ENCODE data around the gene NSD1. TPM values are rescaled to one million over a fixed set of nuclear protein-coding genes. Genes with fewer than 3 reads are reported as not detected.
"Not testable (repeated sequence)": the region's sequence is repeated elsewhere in the genome, so short reads cannot be mapped to it uniquely, and the experiment has no call there.

NSD1 gene
- total RNA-seq, 1 donor from 2014 or later: 38.5 TPM

DNA sequence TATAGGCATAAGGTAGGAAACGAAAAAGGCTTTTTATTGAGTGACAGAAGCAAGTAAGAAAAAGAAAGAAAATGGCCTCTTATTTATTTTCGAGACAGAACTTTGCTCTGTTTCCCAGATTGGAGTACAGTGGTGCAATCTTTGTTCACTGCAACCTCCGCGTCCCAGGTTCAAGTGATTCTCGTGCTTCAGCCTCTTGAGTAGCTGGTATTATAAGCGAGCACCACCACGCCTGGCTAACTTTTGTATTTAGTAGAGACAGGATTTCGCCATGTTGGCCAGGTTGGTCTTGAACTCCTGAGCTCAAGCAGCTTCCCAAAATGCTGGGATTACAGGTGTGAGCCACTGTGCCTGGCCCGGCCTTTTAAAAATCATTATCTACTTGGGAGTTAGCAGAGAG is 70.7 kb downstream of the NSD1 start:
- intact Hi-C loops (cut with micrococcal nuclease): no loop called here
- no peak for ATAC-seq
- no peak for DNase-seq

DNA sequence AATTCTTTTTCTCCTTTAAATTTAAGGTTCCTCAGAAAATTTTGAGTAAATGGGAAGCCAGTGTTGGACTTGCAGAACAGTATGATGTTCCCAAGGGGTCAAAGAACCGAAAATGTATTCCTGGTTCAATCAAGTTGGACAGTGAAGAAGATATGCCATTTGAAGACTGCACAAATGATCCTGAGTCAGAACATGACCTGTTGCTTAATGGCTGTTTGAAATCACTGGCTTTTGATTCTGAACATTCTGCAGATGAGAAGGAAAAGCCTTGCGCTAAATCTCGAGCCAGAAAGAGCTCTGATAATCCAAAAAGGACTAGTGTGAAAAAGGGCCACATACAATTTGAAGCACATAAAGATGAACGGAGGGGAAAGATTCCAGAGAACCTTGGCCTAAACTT is 76.0 kb downstream of the NSD1 start:
- no peak for DNase-seq
- no peak for ATAC-seq
- intact Hi-C loops (cut with micrococcal nuclease): no loop called here

DNA sequence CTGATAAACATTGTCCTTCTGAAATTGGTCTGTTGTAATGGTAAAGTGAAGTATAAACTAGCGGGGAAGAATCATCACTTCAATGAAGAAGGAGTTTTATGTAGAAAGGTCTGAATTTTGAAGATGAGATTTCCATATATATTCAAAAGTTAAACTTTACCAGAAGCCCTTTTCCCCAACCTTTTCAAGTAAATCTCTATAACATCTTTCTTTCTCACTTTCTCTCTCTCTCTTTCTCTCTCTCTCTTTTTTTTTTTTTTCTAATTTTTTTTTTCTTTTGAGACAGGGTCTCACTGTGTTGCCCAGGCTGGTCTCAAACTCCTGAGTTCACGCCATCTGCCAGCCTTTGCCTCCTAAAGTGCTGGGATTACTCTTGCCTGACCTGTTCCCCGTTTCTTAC is 78.7 kb downstream of the NSD1 start:
- DNase-seq (no peak), ATAC-seq (no peak)
- intact Hi-C loops (cut with micrococcal nuclease): no loop called here

DNA sequence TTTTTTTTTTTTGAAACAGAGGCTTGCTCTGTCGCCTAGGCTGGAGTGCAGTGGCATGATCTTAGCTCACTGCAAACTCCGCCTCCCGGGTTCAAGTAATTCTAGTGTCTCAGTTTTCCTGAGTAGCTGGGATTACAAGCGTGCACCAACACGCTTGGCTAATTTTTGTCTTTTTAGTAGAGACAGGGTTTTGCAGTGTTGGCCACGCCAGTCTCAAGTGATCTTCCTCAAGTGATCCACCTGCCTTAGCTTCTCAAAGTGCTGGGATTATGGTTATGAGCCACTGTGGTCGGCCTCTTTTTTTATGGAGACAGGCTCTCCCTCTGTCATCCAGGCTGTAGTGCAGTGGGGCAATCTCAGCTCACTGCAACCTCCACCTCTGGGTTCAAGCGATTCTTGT is 87.0 kb downstream of the NSD1 start:
- intact Hi-C loops (cut with micrococcal nuclease): no loop called here
- no peak for ATAC-seq
- no peak for DNase-seq

DNA sequence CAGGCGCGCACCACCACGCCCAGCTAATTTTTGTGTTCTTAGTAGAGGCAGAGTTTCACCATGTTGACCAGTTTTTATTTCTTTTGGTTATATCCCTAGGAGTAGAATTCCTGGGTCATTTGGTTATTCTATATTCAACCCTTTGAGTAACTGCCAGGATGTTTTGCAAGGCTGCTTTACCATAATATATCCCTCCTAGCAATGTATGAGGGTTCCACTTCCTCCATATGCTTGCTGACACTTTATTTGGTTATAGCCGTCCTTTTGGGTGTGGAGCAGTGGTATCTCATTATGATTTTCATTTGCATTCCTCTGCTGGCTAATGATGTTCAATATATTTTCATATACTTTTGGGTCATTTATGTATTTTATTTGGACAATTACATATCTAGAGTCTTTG is 88.7 kb downstream of the NSD1 start:
- intact Hi-C loops (cut with micrococcal nuclease): no loop called here
- DNase-seq (no peak), ATAC-seq (no peak)

DNA sequence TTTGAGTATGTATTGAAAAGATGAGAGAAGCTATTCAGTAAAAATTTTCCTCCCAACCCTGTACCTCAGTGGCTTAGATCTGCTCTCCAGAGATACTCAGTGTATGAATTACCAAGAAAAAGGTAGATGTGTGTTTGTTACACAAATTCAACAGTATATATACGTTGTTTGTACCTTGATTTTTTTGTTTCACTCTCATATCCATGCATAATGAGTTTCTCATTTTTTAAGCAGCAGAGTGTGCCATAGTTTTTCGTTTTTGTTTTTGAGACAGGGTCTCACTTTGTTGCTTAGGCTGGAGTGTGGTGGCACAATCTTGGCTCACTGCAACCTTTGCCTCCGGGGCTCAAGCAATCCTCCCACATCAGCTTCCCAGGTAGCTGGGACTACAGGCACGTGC is 92.2 kb downstream of the NSD1 start:
- ATAC-seq (no peak), DNase-seq (no peak)
- intact Hi-C loops (cut with micrococcal nuclease): no loop called here

DNA sequence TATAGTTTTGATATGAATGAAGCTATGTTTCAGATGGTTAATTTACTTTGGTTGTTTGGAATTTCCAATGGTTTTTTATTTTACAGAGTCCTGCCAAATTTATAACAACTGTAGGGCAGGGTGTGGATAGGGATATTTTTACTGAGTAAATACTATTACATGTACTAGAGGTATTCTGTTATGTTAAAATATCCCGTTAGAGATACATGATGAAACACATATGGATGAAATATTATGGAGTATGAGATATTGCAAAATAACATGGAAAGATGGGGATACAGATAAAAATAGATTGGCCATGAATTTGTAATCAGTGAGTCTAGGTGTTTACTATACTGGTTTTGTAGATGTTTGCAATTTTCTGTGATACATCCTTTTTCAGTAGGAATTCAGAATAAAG is 93.3 kb downstream of the NSD1 start:
- DNase-seq (no peak), ATAC-seq (no peak)
- intact Hi-C loops (cut with micrococcal nuclease): no loop called here

DNA sequence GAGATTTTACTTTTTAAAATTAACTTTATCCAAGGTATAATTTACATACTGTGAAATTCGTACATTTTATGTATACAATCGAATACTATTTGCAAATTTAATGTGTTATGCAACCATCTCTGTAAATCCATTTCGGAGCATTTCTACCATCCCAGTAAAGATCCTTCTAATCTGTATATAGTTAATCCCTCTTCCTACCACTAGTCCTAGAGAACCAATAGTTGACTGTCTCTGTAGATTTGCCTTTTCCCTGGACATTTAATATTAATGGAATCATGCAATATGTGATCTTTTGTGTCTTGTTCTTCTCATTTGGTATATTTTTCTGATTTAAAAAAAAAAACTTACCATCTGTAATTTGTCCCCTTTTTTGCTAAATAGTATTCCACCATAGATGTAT is 95.2 kb downstream of the NSD1 start:
- intact Hi-C loops (cut with micrococcal nuclease): no loop called here
- no peak for ATAC-seq
- DNase-seq: no peak

DNA sequence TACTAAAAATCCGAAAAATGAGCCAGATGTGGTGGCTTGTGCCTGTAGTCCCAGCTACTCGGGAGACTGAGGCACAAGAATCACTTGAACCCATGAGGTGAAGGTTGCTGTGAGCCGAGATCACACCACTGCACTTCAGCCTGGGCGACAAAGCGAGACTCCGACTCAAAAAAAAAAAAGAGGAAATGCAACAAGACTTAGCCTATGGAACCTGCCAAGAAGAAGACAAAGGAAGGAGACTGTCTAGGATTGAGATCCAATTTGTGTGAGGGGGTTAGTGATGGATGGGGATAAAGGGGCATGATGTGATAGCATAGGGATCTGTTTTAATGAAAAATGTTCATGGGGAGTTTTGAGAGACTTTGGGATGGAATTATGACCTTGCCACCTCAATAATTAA is 97.1 kb downstream of the NSD1 start:
- ATAC-seq (no peak), DNase-seq (no peak)
- intact Hi-C loops (cut with micrococcal nuclease): no loop called here

DNA sequence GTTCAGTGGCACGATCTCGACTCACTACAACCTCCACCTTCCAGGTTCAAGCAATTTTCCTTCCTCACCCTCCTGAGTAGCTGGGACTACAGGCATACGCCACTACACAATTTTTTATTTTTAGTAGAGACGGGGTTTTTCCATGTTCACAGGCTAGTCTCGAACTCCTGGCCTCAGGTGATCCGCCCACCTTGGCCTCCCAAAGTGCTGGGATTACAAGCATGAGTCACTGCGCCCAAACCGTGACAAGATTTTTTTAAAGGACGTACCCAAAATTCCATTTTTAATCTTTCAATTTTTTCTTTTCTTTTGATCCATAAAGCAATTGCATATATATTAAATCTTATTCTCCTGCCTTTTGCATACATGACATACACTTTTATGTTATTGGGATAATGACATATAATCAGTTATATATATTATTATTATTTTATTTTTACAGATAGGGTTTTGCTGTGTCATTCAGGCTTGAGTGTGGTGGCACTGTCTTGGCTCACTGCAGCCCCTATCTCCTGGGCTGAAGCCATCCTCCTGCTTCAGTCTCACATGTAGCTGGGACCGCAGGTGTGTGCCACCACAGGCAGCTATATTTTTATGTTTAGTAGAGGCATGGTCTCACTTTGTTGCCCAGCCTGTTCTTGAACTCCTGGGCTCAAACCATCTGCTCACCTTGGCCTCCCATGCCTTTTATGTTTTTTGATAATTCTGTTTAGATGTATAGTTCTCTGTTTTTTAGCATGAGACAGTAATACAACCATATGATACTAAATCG is 98.1 kb downstream of the NSD1 start:
- ATAC-seq (peak; percentile 44), DNase-seq (no peak)
- intact Hi-C loops (cut with micrococcal nuclease): no loop called here

DNA sequence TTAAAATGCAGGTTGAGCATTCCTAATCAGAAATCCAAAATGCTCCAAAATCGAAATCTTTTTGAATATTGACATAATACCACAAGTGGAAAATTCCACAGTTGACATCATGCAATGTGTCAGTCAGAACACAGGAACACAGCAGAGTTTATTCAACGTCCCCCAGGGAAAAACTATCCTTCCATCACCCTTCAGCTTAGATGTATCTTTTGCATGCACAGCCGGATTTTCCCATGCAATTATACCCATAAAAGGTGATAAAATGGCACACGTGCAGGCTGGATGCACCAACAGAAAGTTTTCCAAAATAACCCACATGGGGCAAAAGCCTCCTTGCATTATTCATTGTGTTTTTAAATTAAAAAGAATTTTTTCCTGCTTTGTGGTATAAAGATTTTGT is 98.8 kb downstream of the NSD1 start:
- ATAC-seq (no peak), DNase-seq (no peak)
- intact Hi-C loops (cut with micrococcal nuclease): no loop called here

DNA sequence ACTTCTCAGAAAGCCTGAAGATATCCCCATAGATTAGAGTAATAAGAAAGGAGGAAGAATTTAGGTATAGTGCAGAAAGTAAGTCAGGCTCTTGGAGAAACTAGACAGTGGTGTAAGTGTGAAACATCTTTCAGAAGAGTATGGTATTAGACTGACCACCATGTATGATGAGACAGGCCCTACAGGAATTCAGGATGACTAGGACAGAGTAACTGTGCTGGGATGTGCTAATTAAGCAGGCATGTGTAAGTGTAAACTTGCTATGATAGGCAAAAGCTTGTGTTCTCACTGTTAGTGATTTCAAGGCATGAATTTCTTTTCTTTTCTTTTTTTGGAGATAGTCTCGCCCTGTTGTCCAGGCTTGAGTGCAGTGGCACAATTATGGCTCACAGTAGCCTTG is 99.2 kb downstream of the NSD1 start:
- intact Hi-C loops (cut with micrococcal nuclease): no loop called here
- DNase-seq: no peak
- ATAC-seq: peak; percentile 39

DNA sequence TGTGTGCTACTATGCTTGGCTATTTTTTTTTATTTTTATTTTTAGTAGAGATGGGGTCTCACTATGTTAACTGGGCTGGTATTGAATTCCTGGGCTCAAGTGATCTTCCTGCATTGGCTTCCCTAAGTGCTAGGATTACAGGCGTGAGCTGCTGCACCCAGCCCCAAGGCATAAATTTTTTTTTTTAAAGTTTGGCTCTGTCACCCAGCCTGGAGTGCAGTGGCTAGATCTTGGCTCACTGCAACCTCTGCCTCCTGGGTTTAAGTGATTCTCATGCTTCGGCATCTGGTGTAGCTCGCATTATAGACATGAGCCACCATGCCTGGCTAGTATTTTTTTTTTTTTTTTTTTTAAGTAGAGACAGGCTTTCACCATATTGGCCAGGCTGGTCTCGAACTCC is 99.6 kb downstream of the NSD1 start:
- DNase-seq (no peak), ATAC-seq (peak; percentile 88)
- intact Hi-C loops (cut with micrococcal nuclease): no loop called here

DNA sequence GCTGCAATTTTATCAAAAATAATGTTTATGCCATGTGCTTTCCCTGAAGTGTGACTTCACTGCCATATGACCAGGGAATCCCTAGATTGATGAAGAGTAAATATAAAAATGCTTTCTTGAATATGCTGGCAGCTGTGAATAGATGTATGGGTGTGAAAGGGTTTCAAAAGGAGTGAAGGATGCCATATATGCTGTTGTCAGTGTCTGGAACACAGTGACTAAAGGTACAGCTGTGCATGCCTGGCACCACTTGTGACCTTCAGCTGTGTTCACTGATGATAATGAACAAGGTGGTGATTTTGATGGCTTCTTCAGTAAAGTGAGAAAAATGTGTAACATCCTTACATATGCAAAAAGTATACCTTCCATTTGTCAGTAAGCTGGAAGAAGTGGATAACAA is 100.2 kb downstream of the NSD1 start:
- ATAC-seq (no peak), DNase-seq (no peak)
- intact Hi-C loops (cut with micrococcal nuclease): no loop called here

DNA sequence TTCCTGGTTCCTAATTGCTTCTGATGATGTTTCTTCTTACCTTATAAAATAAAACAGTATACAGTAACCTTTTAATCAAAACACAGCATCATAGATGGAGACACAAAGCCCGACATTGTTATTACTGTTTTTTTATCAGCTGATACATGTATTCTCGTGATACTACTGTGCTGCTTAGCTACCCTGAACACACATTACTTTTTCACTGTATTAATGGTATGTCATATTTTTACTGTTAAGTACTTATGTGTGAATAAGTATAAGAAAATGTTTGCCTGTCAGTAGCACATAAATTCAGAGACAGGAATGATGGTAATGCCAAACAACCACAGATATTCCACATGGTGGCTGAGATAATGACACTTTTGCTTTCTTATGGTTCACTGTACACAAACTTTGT is 101.3 kb downstream of the NSD1 start:
- ATAC-seq (no peak), DNase-seq (no peak)
- intact Hi-C loops (cut with micrococcal nuclease): no loop called here

DNA sequence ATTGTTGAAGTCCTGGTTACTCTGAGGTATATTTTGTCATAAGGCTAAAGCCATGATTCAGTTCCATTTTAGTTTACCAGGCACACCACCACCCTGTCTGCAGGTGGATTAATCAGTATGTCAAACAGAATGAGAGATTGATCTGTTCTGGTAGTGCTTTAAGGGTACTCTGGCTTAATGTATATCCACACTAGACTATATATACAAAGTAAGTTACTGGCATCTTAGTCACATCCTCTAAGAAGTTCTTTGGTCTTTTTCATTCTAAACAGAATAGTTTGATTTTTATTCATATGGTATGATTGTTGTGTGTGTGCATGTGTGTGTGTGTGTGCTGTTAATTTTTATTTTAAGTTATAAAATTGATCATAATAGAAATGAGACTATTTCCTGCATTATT is 108.2 kb downstream of the NSD1 start:
- no peak for DNase-seq
- intact Hi-C loops (cut with micrococcal nuclease): no loop called here
- no peak for ATAC-seq

DNA sequence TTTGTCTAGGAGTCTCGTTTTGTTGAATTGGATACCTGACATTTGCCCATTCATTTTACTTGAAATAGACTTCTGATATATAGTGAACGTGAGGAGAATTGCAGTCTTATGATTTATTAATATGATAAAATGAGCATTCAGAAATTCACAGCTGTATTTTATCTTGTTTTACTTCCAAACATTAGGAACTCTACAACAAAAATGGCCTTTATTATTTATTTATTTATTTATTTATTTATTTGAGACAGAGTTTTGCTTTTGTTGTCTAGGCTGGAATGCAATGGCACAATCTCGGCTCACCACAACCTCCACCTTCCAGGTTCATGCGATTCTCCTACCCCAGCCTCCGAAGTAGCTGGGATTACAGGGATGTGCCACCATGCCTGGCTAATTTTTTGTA is 108.7 kb downstream of the NSD1 start:
- intact Hi-C loops (cut with micrococcal nuclease): no loop called here

DNA sequence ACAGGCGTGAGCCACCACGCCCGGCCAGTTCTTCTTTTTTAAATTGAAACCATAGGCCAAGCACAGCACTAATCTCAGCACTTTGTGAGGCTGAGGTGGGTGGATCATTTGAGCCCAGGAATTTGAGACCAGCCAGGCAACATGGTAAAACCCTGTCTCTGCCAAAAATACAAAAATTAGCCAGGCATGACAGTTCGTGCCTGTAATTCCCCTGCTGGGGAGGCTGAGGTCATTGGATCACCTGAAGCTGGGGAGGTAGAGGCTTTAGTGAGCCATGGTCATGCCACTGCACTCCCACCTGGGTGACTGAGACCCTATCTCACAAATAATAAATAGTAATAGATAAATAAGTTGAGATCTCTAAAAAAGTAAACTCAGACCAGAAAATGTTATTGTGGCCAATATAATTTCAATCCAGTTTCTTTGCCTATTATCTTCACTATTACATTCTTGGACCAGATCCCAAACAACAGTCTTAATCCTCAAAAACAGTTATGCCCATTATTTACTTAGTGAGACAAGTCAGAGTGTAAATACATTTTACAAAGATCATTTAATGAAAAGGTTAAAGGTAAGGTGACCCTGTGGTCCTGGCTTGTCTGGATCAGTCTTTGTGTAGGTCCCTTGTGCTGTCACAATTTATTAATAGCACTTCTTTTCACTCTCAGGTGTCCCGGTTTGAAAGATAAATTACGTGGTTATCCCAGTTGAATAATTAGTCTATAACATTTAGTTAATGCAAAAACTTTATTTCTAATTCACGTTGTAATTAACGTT is 116.4 kb downstream of the NSD1 start:
- peak; percentile 75 for ATAC-seq
- intact Hi-C loops (cut with micrococcal nuclease): no loop called here
- DNase-seq: no peak

More for the DNA sequence above, 108.7 kb downstream of the NSD1 start:
- no peak for DNase-seq
- no peak for ATAC-seq

DNA sequence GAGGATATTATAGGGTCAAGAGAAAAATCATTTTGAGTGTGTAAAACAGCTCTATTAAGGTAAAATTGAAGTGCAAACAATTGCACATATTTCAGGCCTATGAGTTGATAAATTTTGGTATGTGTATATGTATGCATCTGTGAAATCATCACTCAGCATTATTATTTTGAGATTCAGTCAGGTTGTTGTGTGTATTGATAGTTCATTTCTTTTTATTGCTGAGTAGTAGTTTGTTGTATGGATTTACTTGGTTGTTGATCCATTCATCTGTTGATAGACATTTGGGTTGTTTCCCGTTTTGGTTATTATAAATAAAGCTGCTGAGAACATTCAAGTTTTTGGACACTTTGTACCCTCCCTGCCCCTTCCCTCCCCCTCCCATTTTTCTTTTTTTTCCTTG is 119.7 kb downstream of the NSD1 start:
- ATAC-seq (no peak), DNase-seq (no peak)
- intact Hi-C loops (cut with micrococcal nuclease): no loop called here

DNA sequence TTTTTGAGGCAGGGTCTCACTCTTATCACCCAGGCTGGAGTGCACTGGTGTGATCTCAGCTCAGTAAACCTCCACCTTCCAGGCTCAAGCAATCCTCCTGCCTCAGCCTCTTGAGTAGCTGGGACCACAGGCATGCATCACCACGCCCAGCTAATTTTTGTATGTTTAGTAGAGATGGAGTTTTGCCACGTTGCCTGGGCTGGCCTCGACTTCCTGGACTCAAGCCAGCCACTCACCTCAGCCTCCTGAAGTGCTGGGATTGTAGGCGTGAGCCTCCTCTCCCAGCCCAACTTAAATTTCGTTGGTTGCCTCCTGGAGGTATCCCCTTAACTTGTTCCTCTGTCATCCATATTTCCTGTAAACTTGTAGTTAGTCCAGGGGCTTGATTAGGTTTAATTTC is 122.7 kb downstream of the NSD1 start:
- intact Hi-C loops (cut with micrococcal nuclease): no loop called here
- ATAC-seq (no peak), DNase-seq (no peak)

DNA sequence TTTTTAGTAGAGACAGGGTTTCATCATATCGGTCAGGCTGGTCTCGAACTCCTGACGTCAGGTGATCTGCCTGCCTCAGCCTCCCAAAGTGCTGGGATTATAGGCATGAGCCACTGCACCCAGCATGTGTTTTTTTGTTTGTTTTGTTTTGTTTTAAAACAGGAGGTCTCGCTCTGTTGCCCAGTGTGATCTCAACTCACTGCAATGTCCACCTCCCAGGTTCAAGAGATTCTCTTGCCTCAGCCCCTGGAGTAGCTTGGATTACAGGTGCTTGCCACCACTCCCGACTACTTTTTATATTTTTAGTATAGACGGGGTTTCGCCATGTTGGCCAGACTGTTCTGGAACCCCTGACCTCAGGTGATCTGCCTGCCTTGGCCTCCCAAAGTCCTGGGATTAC is 125.1 kb downstream of the NSD1 start:
- intact Hi-C loops (cut with micrococcal nuclease); DNase-seq; ATAC-seq: not testable (repeated sequence)
